ENCODE data around the gene CDA. TPM values are rescaled to one million over a fixed set of nuclear protein-coding genes. Genes with fewer than 3 reads are reported as not detected.

Gene CDA
- total and polyA plus RNA-seq, 2 of the 8 experiments (the other 6 are each of a cell fraction or from before 2014, with no cell fraction given): 4.4 to 11.3 TPM

DNA sequence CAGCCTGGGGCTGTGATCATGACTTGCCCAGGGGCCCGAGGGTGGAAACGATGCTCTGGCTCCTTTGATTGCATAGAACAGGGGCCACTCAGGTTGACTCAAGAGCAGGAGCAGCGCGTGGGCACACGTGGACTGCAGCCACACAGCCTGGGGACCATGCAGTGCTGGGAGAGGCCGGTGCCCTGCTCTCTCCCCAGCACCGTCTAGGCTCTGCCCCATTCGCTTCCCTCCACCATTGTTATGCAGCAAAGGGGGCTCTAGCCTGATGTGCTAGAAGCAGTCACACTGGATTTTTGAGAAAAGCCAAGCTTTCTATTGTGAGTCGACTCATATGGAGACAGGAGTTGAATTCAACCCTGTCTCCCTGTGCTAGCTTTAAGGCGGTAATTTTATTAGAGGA is 53.1 kb downstream of the CDA start:
- Histone ChIP-seq H4K8ac (ENCODE audit: extremely low read depth, insufficient read depth, low read length) (peak overlapping the region; percentile 41), H3K23ac (ENCODE audit: insufficient read length) (no peak overlapping the region), H3K56ac (replicated peaks; ENCODE audit: insufficient read length, low read depth, low read length) (no peak overlapping the region), H2BK20ac (ENCODE audit: low read length) (no peak overlapping the region), H3K27ac (ENCODE audit: low read depth, low read length) (no peak overlapping the region), H2AK5ac (ENCODE audit: low read depth, low read length) (no peak overlapping the region), H3K4me2 (ENCODE audit: insufficient read depth in 1 of 2, low read depth in 2 of 2, low read length in 2 of 2) (peak overlapping the region in 1 of 2 experiments; percentile 30; a peak in 3 of 4 replicates), H3K79me2 (ENCODE audit: control insufficient read depth in 1 of 2, insufficient read depth in 2 of 2, low read length in 2 of 2) (no peaks in the 10 kb centered on the region), H4K20me1 (replicated peaks in 1 of 2; ENCODE audit: control insufficient read depth in 1 of 2, insufficient read depth in 2 of 2, low read length in 2 of 2) (peaks cover 1 to 3% of the 10 kb centered on the region in 2 experiments), H3K18ac (ENCODE audit: extremely low read depth, low read length) (no peak overlapping the region), H3K14ac (ENCODE audit: insufficient read length) (no peak overlapping the region), H4K5ac (ENCODE audit: insufficient read length, low read depth, low read length) (no peak overlapping the region), H3K4ac (replicated peaks; ENCODE audit: insufficient read length, low read depth, low read length) (no peak overlapping the region), H3K27me3 (replicated peaks in 1 of 4; ENCODE audit: control insufficient read depth in 3 of 4, extremely low read depth in 1 of 4, insufficient read depth in 3 of 4, low read length in 3 of 4) (no peaks in the 10 kb centered on the region), H2BK5ac (ENCODE audit: low read depth, low read length) (no peak overlapping the region), H3K9me3 (ENCODE audit: insufficient read depth in 2 of 2, low read depth in 1 of 2, low read length in 1 of 2) (no peaks in the 10 kb centered on the region), H2BK120ac (replicated peaks; ENCODE audit: low read depth, low read length) (no peak overlapping the region), H2BK12ac (ENCODE audit: low read depth, low read length) (0 out of 2 replicates have a peak overlapping the region, but pooled peaks have one; percentile 5), H3K36me3 (ENCODE audit: control insufficient read depth in 2 of 4, insufficient read depth in 4 of 4, low read length in 3 of 4) (peaks cover 0 to 6% (median 0%) of the 10 kb centered on the region in 4 experiments; a peak in 3 of 8 replicates), H4K91ac (replicated peaks; ENCODE audit: insufficient read length, low read length) (no peak overlapping the region), H2BK15ac (ENCODE audit: low read length) (no peak overlapping the region), H3K9ac (replicated peaks in 1 of 4; ENCODE audit: extremely low read depth in 1 of 4, low read depth in 3 of 4, low read length in 3 of 4) (no peak overlapping the region), H2AFZ (ENCODE audit: low read length) (no peak overlapping the region), H3K23me2 (ENCODE audit: low read depth, low read length) (no peaks in the 10 kb centered on the region), H3K79me1 (ENCODE audit: low read depth, low read length) (no peaks in the 10 kb centered on the region), H3K4me3 (ENCODE audit: extremely low read depth in 1 of 4, insufficient read depth in 2 of 4, low read depth in 3 of 4, low read length in 4 of 4) (no peak overlapping the region), H3K4me1 (replicated peaks in 1 of 4; ENCODE audit: control insufficient read depth in 3 of 4, insufficient read depth in 4 of 4, low read length in 3 of 4) (peaks cover 0 to 5% (median 3%) of the 10 kb centered on the region in 4 experiments; a peak in 3 of 7 replicates)
- ChIA-PET CTCF (ENCODE audit: partially characterized antibody) (interaction anchor here (0.8 to 8.2 kb wide), 19 partner anchors 8 to 554 kb away, joined by 3 to 85 read pairs (median 4); partner anchors contain the start of genes FAM43B and PINK1), POLR2A (ENCODE audit: partially characterized antibody) (interaction anchor here (0.6 to 2.0 kb wide), 6 partner anchors 8 to 67 kb away, joined by 3 to 11 read pairs (median 4); partner anchors contain the start of gene DDOST)
- no peak for DNase-seq (ENCODE audit: low read depth in 1 of 2, low spot score in 2 of 2)
- TF ChIP-seq POU5F1 (IDR thresholded peaks at IDR 0.05; ENCODE audit: low read depth, low read length): peak; percentile 18; the same call in 1 of the 2 replicates
- TF ChIP-seq GABPA (IDR thresholded peaks at IDR 0.05; ENCODE audit: borderline replicate concordance, insufficient read depth, low read length): no peak
- no peak for FAIRE-seq
- 66% methylated on average over 10 of the region's 10 CpGs; no CpG with 5 or more reads in 1 of the 2 experiments for WGBS, 2 experiments (ENCODE audit: extremely low coverage in 1 of 2, insufficient coverage in 1 of 2, insufficient read length in 1 of 2, insufficient replicate concordance in 2 of 2, low coverage in 1 of 2, low lambda C conversion rate in 2 of 2, missing lambda C conversion rate in 1 of 2)

Data from H1 (cell line).